T-helper 1 cell treated with Interleukin-12 subunit alpha and Interleukin-12 subunit beta and Interleukin-4 antibody, amounts not matched to agents 30 μg/mL and 1 μg/mL, for 36 hours (primary cell): ENCODE measurements around the gene RAB3IL1.
A peak's percentile ranks its signal among the peaks of the same experiment; 100 is the strongest.

Experiments
- H3K27ac Mint-ChIP-seq: one replicate; pipeline ENCODE4 v1.8.0; 2021; ENCODE audit warnings: mild to moderate bottlenecking, mixed read lengths
- H3K27me3 Mint-ChIP-seq: one replicate; pipeline ENCODE4 v1.8.0; 2021; ENCODE audit warnings: low read depth, mixed read lengths
- H3K36me3 Mint-ChIP-seq: one replicate; pipeline ENCODE4 v1.8.0; 2021; ENCODE audit warnings: low read depth, mixed read lengths
- H3K4me1 Mint-ChIP-seq: one replicate; pipeline ENCODE4 v1.8.0; 2021; ENCODE audit warnings: low read depth, mixed read lengths
- H3K4me3 Mint-ChIP-seq: one replicate; pipeline ENCODE4 v1.8.0; 2021; ENCODE audit warnings: mild to moderate bottlenecking, moderate library complexity, mixed read lengths
- H3K9me3 Mint-ChIP-seq: one replicate; pipeline ENCODE4 v1.8.0; 2021; ENCODE audit warnings: mixed read lengths

Gene RAB3IL1

DNA sequence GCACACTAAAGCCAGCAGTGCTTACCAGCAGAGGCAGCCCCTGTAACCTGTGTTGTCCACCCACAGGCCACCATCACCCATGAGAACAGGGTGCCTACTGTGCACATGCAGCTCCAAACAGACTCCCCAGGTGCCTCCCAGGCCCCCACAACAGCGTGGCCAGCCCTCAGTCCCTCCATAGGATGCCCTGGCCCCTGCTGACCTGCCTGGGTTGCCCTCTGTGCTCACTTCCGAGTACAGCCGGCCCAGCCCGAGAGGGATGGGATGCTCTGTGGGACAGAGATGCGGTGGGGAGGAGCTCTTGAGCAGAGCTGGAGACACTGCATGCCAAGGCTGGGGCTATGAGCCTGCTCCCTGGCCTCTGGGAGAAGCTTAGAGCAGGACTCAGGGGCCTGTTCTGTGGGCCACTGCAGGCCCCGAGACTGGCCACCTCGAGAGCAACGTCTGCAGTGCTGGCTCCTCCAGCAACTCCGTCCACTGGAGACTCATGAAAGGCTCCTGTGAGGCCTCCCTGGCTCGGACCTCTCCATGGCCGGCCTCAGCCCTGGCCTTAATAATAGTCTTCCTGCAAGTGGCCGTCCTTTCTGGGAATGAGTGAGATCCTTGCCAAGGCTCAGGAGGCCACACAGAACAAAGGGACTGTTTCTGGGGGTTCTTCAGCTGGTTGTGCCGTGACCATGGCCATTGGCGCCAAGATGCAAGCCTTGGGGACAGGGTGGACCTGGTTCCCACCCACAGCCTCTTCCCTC lies 62.2 kb downstream of the RAB3IL1 start:
- no peaks in the 10 kb centered on the region for H3K9me3 Mint-ChIP-seq
- H3K4me3 Mint-ChIP-seq, result no peak overlapping the region
- H3K27ac Mint-ChIP-seq, result no peak overlapping the region
- no peaks in the 10 kb centered on the region for H3K27me3 Mint-ChIP-seq
- peaks cover 1% of the 10 kb centered on the region for H3K4me1 Mint-ChIP-seq
- peaks cover 33% of the 10 kb centered on the region for H3K36me3 Mint-ChIP-seq

DNA sequence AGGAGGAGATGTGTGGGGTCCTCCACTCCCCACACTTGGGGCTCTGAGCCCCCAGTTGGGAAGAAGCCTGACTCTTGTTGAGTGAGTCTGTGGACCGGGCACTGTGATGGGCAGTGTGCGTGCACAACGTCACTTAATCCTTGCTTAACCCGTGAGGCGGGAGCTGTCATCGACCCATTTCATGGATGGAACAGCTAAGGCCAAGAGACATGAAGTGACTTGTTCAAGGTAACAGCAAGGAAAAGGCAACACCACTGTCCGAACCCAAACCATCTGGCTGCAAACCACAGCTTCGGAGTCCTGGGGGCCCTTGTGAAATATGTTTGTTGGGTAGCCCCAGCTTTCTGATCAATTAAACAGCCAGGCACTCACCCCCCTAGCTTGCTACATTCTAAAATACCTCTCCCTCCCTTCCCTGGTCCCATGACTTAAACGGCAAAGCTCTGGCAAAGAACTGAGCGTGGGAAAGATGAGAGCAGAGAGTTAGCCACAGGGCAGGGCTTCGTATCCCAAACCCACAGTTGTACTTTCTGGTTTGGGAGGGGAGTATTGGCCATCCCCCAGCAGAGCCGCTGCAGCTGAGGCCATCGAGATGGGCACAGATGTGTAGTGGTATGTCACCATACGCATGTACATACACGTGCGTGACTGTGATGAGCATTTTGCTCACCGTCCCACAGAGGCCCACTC lies 63.0 kb downstream of the RAB3IL1 start:
- H3K9me3 Mint-ChIP-seq, result no peaks in the 10 kb centered on the region
- no peak overlapping the region for H3K4me3 Mint-ChIP-seq
- peaks cover 30% of the 10 kb centered on the region for H3K36me3 Mint-ChIP-seq
- H3K27me3 Mint-ChIP-seq, result no peaks in the 10 kb centered on the region
- H3K27ac Mint-ChIP-seq, result no peak overlapping the region
- peaks cover 1% of the 10 kb centered on the region for H3K4me1 Mint-ChIP-seq

DNA sequence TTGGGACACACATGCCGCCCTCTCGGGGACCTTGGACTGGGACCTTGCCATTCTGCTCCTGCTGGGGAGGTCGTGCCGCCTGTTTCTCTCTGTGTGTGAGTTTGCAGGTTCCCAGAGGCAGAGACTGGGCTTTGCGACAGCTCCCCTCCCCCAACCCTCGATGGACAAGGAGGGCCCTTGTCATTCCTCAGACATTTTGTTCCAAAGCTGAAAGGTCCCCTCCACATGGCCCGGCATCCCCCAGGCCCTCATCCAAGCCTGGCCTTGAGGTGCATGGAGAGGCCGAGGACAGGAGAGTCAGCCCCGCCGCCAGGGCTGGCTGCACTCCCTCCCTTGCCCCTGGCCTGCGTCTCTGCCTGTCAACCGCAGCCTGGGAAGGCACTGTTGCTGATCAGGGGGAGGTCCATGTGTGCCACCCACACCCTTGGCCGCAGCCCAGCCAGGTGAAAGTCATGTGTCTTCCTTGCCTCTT lies 63.6 kb downstream of the RAB3IL1 start:
- H3K36me3 Mint-ChIP-seq, result peaks cover 25% of the 10 kb centered on the region
- no peak overlapping the region for H3K27ac Mint-ChIP-seq
- no peak overlapping the region for H3K4me3 Mint-ChIP-seq
- H3K4me1 Mint-ChIP-seq, result peaks cover 1% of the 10 kb centered on the region
- no peaks in the 10 kb centered on the region for H3K27me3 Mint-ChIP-seq
- H3K9me3 Mint-ChIP-seq, result no peaks in the 10 kb centered on the region

DNA sequence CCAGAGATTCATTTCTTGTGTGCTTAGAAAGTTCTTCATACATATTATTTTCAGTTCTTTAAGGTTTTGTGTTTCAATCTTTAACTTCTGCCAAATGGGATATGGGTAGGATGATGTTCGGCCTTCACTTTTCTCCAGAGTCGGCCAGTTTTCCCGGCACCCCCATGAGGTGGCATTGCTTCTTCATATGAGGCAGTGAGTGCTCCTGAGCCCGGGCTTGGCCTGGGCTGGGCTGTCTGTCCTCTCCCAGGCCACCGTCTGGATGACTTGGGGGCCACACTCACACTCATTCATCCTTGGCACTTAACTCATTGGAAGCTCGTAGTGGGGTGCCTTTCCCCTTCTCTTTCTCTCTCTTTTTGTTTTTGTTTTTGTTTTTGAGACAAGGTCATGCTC lies 65.5 kb downstream of the RAB3IL1 start:
- Mint-ChIP-seq H3K36me3 (peaks cover 39% of the 10 kb centered on the region), H3K4me3 (no peak overlapping the region), H3K27me3 (no peaks in the 10 kb centered on the region), H3K27ac (peak overlapping the region; percentile 54), H3K4me1 (peaks cover 1% of the 10 kb centered on the region), H3K9me3 (no peaks in the 10 kb centered on the region)

DNA sequence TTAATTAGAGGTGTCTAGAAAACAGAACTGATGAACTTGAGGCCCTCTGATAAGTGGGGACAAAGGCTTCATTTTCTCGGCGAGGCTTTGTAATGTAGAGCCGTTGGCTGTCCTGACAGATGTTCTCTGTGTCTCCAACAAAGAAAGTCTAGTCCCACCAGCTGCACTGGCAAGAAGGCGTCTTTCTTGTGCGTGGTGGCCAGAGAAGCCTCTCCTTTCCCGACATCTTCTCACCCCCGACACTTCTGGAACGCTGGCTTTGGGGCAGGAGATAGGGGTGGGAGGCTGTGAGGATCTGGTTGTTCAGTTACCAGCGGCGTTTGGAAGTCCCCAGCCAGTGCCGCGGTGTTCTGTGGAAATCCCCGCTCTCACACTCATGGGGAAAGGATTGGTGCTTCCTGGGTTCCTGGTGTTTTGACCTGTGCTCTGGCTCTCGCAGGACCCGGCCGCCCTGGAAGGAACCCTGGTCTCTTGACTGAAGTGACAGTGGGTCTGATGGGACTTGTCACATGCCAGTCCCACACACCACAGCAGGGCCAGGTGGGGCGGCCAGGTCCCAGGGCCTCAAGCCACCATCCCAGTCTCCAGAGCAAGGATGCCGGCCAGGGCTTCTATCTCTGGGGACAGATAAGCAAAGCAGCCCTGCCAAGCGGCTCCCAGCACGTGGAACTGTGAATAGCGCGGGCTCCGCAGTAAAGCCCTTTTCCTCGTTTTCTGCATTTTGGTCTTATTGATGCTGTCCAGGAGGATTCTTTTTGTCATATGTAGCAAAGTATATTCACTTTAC lies 66.1 kb downstream of the RAB3IL1 start:
- H3K27ac Mint-ChIP-seq, result no peak overlapping the region
- H3K36me3 Mint-ChIP-seq, result peaks cover 40% of the 10 kb centered on the region

DNA sequence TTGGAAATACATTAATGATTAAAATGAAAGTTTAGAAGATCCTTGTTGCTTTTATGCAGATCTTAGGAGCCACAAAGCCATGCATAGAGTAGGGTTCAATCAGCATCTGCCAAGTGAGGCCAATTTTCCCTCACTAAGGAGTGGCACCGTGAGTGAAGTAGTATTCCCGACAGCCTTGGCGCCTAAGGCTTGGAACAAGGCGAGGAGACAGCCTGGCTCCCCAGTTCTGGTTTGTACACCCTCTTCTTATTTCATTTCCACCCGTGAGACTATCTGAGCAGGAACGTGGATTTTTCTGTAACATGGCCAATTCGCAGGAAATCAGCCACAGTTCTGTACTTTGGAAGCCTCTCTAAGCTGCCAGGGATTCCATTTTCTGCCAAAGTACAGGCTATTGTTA lies 66.7 kb downstream of the RAB3IL1 start:
- peaks cover 42% of the 10 kb centered on the region for H3K36me3 Mint-ChIP-seq
- H3K27me3 Mint-ChIP-seq, result no peaks in the 10 kb centered on the region
- peaks cover 1% of the 10 kb centered on the region for H3K4me1 Mint-ChIP-seq
- H3K9me3 Mint-ChIP-seq, result no peaks in the 10 kb centered on the region
- no peak overlapping the region for H3K4me3 Mint-ChIP-seq
- H3K27ac Mint-ChIP-seq, result no peak overlapping the region

More for the DNA sequence above, 66.1 kb downstream of the RAB3IL1 start:
- H3K27me3 Mint-ChIP-seq, result no peaks in the 10 kb centered on the region
- peaks cover 1% of the 10 kb centered on the region for H3K4me1 Mint-ChIP-seq
- no peaks in the 10 kb centered on the region for H3K9me3 Mint-ChIP-seq
- H3K4me3 Mint-ChIP-seq, result no peak overlapping the region

DNA sequence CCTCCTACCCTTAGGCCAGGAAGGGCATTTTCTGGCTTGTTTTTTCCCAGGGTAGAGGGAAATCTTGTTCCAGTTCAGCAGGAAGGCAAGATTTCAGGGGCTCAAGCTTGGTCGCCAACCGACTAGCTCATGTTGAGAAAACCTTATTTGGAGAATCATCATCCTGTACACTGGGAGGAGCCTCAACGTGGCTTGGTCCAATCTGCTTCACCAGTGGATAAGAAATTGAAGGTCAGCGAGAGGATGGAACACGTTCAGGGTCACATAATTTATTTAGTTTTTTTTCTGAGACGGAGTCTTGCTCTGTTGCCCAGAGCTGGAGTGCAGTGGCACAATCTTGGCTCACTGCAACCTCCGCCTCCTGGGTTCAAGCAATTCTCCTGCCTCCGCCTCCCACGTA lies 68.7 kb downstream of the RAB3IL1 start:
- no peak overlapping the region for H3K27ac Mint-ChIP-seq
- no peaks in the 10 kb centered on the region for H3K9me3 Mint-ChIP-seq
- H3K36me3 Mint-ChIP-seq, result peaks cover 42% of the 10 kb centered on the region
- no peak overlapping the region for H3K4me3 Mint-ChIP-seq
- no peaks in the 10 kb centered on the region for H3K27me3 Mint-ChIP-seq
- peaks cover 1% of the 10 kb centered on the region for H3K4me1 Mint-ChIP-seq

DNA sequence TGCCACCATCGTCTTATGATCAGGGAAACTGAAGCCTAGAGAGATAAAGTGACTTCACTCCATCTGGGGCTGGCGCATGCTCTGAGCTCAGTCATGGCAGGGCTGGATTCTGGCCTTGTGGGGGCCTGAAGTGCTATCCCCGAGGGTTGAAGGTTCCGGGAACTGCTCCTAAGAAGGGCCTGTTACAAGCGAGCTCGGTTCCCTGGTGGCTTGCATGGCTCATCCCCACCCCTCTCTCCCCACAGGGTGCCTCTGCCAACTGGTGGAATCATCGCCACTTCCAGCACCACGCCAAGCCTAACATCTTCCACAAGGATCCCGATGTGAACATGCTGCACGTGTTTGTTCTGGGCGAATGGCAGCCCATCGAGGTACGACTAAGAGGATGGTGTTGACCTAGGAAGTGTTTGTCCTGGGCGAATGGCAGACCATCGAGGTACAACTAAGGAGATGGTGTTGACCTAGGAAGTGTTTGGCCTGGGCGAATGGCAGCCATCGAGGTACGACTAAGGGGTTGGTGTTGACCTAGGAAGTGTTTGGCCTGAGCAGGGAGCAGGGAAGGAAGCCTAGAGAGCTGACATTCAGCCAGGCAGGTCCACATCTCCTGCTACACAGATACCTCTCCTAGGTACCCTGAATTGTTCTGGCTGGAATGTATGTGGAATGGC lies 69.3 kb downstream of the RAB3IL1 start:
- Mint-ChIP-seq H3K4me3 (no peak overlapping the region), H3K27ac (no peak overlapping the region), H3K9me3 (no peaks in the 10 kb centered on the region), H3K36me3 (peaks cover 43% of the 10 kb centered on the region), H3K27me3 (no peaks in the 10 kb centered on the region), H3K4me1 (no peaks in the 10 kb centered on the region)
